Stomach smooth muscle (tissue), 2 donors: ENCODE data around the gene TMEM151A.
"Not testable (repeated sequence)": the region's sequence is repeated elsewhere in the genome, so short reads cannot be mapped to it uniquely, and the experiment has no call there.

ENCODE experiments used
- H3K27ac ChIP-seq: one replicate; pipeline ENCODE4 v1.7.0; 2013; ENCODE audit warnings: mild to moderate bottlenecking, low read length, inconsistent platforms
- H3K27me3 ChIP-seq, 2 donors: one replicate each; pipeline ENCODE4 v1.7.0; 2013; ENCODE audit warnings: low read length in 2 of 2; ENCODE audit not compliant: insufficient read depth in 2 of 2, control insufficient read depth in 1 of 2
- H3K36me3 ChIP-seq, 2 donors: one replicate each; pipeline ENCODE4 v1.7.0; 2013; ENCODE audit warnings: low read length in 2 of 2; ENCODE audit not compliant: control insufficient read depth in 2 of 2, insufficient read depth in 2 of 2
- H3K4me1 ChIP-seq: one replicate; pipeline ENCODE4 v1.7.0; 2013; ENCODE audit warnings: low read length; ENCODE audit not compliant: control insufficient read depth, insufficient read depth
- H3K4me3 ChIP-seq, 2 donors: one replicate each; pipeline ENCODE4 v1.7.0; 2013; ENCODE audit warnings: low read length in 2 of 2
- H3K9ac ChIP-seq, 2 donors: one replicate each; pipeline ENCODE4 v1.7.0; 2013; ENCODE audit warnings: low read length in 2 of 2, mild to moderate bottlenecking in 1 of 2
- H3K9me3 ChIP-seq, 2 donors: one replicate each; pipeline ENCODE4 v1.7.0; 2013; ENCODE audit warnings: low read length in 2 of 2; ENCODE audit not compliant: control insufficient read depth in 2 of 2
- donor health status: healthy.
- donor health status: Pancreatic carcinoma.

The TMEM151A gene

GRCh38 chr11:66277064-66277463, 14.6 kb upstream of the TMEM151A start:
- not testable (repeated sequence) for H3K27ac ChIP-seq, H3K4me1 ChIP-seq

GRCh38 chr11:66277471-66278362, 14.0 kb upstream of the TMEM151A start, which contains the start of gene CNIH2:
Gene CNIH2, plus strand, starts transcription at chr11:66278175. Its CDS starts 282 bp downstream, at chr11:66278457.
- no peak within 1 kb of the TSS for H3K9ac ChIP-seq
- peak within 1 kb of the TSS in 1 of 2 donors; percentile 60 for H3K4me3 ChIP-seq
- H3K27me3 ChIP-seq, result peaks cover 0 to 4% of the 10 kb centered on the region in 2 donors
- H3K4me1 ChIP-seq, result peaks cover 11% of the 10 kb centered on the region
- H3K9me3 ChIP-seq, result no peaks in the 10 kb centered on the region
- H3K36me3 ChIP-seq, result peaks cover 31 to 33% of the 10 kb centered on the region in 2 donors
- H3K27ac ChIP-seq, result peak within 1 kb of the TSS; percentile 58

More at GRCh38 chr11:66277064-66277463, 14.6 kb upstream of the TMEM151A start:
- H3K9ac ChIP-seq, H3K27me3 ChIP-seq, H3K9me3 ChIP-seq, H3K4me3 ChIP-seq: not testable (repeated sequence)
- H3K36me3 ChIP-seq, result peaks cover 37 to 39% of the 10 kb centered on the region in 2 donors

DNA sequence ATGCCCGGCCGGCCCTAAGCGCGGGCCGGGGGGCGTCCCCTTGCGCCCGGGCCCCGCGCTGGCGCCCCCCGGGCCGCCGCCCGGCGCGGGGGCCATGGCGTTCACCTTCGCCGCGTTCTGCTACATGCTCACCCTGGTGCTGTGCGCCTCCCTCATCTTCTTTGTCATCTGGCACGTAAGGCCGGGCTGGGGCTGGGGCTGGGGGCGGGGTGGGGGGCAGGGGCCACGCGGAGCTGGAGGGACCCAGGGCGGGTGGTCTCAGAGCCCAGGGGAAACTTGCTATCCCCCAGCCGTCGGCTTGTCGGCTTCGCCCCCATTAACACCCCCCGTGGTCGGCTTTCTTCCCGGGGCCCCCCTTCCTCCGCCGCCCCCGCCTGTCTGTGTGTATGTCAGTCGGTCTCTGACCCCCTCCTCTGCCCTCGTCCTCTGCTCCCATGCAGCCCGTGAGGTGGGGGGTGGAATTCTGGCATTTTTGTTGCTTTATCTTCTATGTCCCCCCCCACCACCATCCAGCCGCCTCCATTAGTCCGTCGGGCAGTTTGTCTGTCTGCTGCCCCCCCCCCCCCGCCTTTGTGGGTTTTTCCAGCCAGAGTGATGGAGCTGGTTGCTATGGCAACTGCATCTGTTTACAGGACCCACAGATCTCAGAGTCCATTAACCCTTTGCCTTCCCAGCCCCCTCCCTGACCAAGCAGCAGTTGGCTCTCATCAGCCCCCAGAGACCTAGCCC, 13.2 kb upstream of the TMEM151A start:
- no peak overlapping the region for H3K4me3 ChIP-seq

GRCh38 chr11:66279092-66279734, 12.5 kb upstream of the TMEM151A start:
- Histone ChIP-seq H3K27ac (no peak overlapping the region), H3K27me3 (peaks cover 0 to 4% of the 10 kb centered on the region in 2 donors), H3K4me3 (no peak overlapping the region), H3K9ac (no peak overlapping the region), H3K4me1 (peaks cover 14% of the 10 kb centered on the region), H3K36me3 (peaks cover 16 to 18% of the 10 kb centered on the region in 2 donors), H3K9me3 (no peaks in the 10 kb centered on the region)

More for the DNA sequence above, 13.2 kb upstream of the TMEM151A start:
- Histone ChIP-seq H3K9ac (no peak overlapping the region), H3K27ac (no peak overlapping the region), H3K4me1 (peaks cover 14% of the 10 kb centered on the region), H3K36me3 (peaks cover 22 to 25% of the 10 kb centered on the region in 2 donors), H3K9me3 (no peaks in the 10 kb centered on the region), H3K27me3 (peaks cover 0 to 4% of the 10 kb centered on the region in 2 donors)

- Histone ChIP-seq H3K4me3 (no peak overlapping the region), H3K27me3 (peaks cover 0 to 4% of the 10 kb centered on the region in 2 donors), H3K27ac (no peak overlapping the region), H3K36me3 (peaks cover 7 to 10% of the 10 kb centered on the region in 2 donors), H3K9ac (no peak overlapping the region), H3K4me1 (peaks cover 18% of the 10 kb centered on the region), H3K9me3 (no peaks in the 10 kb centered on the region)
Measured at GRCh38 chr11:66280428-66280827, 11.3 kb upstream of the TMEM151A start.

- Histone ChIP-seq H3K4me3 (no peak overlapping the region), H3K36me3 (peaks cover 5 to 7% of the 10 kb centered on the region in 2 donors), H3K4me1 (peaks cover 22% of the 10 kb centered on the region), H3K9me3 (no peaks in the 10 kb centered on the region), H3K27ac (no peak overlapping the region), H3K27me3 (peaks cover 0 to 4% of the 10 kb centered on the region in 2 donors), H3K9ac (no peak overlapping the region)
Measured at GRCh38 chr11:66281001-66281400, 10.7 kb upstream of the TMEM151A start.

GRCh38 chr11:66281776-66282467, 9.8 kb upstream of the TMEM151A start:
- H3K36me3 ChIP-seq, result peaks cover 0 to 7% of the 10 kb centered on the region in 2 donors
- H3K4me3 ChIP-seq, result no peak overlapping the region
- peaks cover 0 to 4% of the 10 kb centered on the region in 2 donors for H3K27me3 ChIP-seq
- H3K9me3 ChIP-seq, result no peaks in the 10 kb centered on the region
- H3K9ac ChIP-seq, result peak overlapping the region in 1 of 2 donors; percentile 27
- H3K27ac ChIP-seq, result no peak overlapping the region
- H3K4me1 ChIP-seq, result peaks cover 27% of the 10 kb centered on the region

GRCh38 chr11:66282468-66283455, 8.9 kb upstream of the TMEM151A start:
- Histone ChIP-seq H3K36me3 (peaks cover 0 to 8% of the 10 kb centered on the region in 2 donors), H3K9ac (no peak overlapping the region), H3K4me3 (peak overlapping the region in 1 of 2 donors; percentile 8), H3K27me3 (peaks cover 0 to 4% of the 10 kb centered on the region in 2 donors), H3K4me1 (peaks cover 31% of the 10 kb centered on the region), H3K9me3 (no peaks in the 10 kb centered on the region), H3K27ac (no peak overlapping the region)

DNA sequence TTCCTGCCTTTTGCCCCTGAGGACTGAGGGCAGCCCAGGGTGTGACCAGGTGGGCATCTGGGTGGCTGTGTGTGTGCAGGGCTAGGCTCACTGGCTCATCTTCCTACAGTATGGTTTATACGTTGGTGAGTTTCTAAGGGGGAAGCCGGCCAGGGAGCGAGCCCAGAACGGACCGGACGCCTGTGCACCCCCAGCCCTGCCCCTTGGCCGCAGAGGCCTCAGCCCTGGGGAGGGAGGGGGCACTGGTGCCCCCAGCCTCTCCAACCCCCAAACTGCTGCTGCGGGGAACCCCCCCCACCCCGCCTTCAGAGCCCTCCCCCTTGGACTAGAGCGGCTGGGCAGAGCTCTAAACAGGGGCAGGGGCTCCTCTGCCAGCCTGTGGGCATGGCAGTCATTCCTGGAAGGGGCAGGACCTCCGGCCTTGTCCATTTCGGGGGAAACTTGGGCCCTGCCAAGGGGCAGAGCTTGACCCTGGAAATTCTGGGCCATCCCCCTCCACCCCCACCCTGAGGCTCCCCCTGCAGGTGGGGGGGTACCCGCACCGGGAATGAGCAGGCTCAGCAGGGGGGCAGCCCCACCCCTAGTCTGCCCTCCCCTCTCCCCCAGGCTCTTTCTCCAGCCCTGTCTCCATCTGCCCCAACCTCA, 8.1 kb upstream of the TMEM151A start:
- H3K9me3 ChIP-seq, result no peaks in the 10 kb centered on the region
- no peak overlapping the region for H3K27ac ChIP-seq
- peaks cover 0 to 4% of the 10 kb centered on the region in 2 donors for H3K27me3 ChIP-seq
- peaks cover 36% of the 10 kb centered on the region for H3K4me1 ChIP-seq
- H3K36me3 ChIP-seq, result peaks cover 0 to 8% of the 10 kb centered on the region in 2 donors
- no peak overlapping the region for H3K4me3 ChIP-seq
- H3K9ac ChIP-seq, result no peak overlapping the region
